CD4-positive, alpha-beta T cell treated with Interleukin-2 at 100 ng/mL for 4 hours (primary cell): ENCODE measurements around the gene ARL4C.

Experiments
- DNase-seq: peaks from one replicate; pipeline ENCODE4 v3.0.0-alpha.2; 2020; ENCODE audit warnings: low spot score

ARL4C gene

GRCh38 chr2:234496835-234497593, at the start of gene ARL4C:
Gene ARL4C (minus strand): TSS chr2:234497081. CDS start chr2:234496586, 495 bp downstream.
- peak; percentile 78 for DNase-seq

- peak; percentile 82 for DNase-seq
Measured at GRCh38 chr2:234544659-234545611, 48.1 kb upstream of the ARL4C start.

GRCh38 chr2:234542742-234543141, 45.9 kb upstream of the ARL4C start:
- DNase-seq = no peak

GRCh38 chr2:234537929-234538328, 41.0 kb upstream of the ARL4C start:
- DNase-seq = no peak

GRCh38 chr2:234536178-234536965, 39.5 kb upstream of the ARL4C start:
- no peak for DNase-seq

- no peak for DNase-seq
Measured at GRCh38 chr2:234535464-234535863, 38.6 kb upstream of the ARL4C start.

- no peak for DNase-seq
Measured at GRCh38 chr2:234534515-234534914, 37.6 kb upstream of the ARL4C start.

- no peak for DNase-seq
Measured at GRCh38 chr2:234533626-234534025, 36.7 kb upstream of the ARL4C start.

- DNase-seq = no peak
Measured at GRCh38 chr2:234528410-234529148, 31.7 kb upstream of the ARL4C start.

- no peak for DNase-seq
Measured at GRCh38 chr2:234526711-234527110, 29.8 kb upstream of the ARL4C start.

GRCh38 chr2:234521536-234521935, 24.7 kb upstream of the ARL4C start:
- DNase-seq = no peak

GRCh38 chr2:234518986-234519642, 22.2 kb upstream of the ARL4C start:
- no peak for DNase-seq

- no peak for DNase-seq
Measured at GRCh38 chr2:234517971-234518370, 21.1 kb upstream of the ARL4C start.

- DNase-seq = no peak
Measured at GRCh38 chr2:234514873-234515638, 18.2 kb upstream of the ARL4C start.

GRCh38 chr2:234514099-234514498, 17.2 kb upstream of the ARL4C start:
- no peak for DNase-seq

GRCh38 chr2:234512884-234513669, 16.2 kb upstream of the ARL4C start:
- DNase-seq = no peak

- DNase-seq = no peak
Measured at GRCh38 chr2:234502919-234503285, 6.0 kb upstream of the ARL4C start.

GRCh38 chr2:234502285-234502918, 5.5 kb upstream of the ARL4C start:
- DNase-seq = no peak
